ENCODE measurements around the gene LLGL2. TPM values are rescaled to one million over a fixed set of nuclear protein-coding genes. Genes with fewer than 3 reads are reported as not detected.

LLGL2 gene
- total and polyA plus RNA-seq, 2 donors = 10.6 to 15.1 TPM

DNA sequence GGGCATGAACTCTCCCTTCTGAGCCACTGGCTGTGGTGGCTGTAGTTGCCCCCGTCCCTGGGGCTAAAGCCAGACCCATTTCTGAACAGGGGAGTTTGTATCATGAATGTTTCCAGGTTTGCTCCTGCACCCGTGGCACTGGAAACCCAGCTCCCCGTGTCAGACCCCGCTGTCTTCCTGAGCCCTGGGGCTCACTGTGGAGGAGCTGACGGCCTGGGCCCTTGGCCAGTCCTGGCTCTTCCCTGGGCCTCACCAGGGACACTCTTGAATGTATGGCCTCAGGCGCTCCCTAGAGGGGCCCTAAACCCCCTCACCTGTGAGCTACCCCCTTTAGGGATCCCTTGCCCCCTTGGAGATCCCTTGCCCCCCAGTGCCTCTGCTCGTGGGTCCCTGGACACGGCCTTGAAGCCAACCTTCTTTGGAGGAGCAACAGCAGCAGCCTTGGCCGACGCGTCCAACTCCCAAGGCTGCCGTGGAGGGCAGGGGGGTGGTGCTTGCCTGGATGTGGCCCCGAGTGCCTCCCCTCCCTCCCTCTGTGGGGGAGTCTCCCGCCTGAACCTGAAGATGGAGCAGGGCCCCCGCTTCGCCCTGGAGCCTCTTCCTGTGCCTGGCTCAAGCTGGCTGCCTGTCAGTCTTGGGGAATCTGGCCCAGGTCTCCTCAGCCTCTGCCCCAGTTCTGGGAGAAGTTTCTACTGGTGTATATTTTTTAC, 26.0 kb upstream of the LLGL2 start:
- H3K36me3 ChIP-seq (ENCODE audit: insufficient read depth) = peaks cover 4% of the 10 kb centered on the region
- H3K4me1 ChIP-seq (ENCODE audit: insufficient read depth) = no peaks in the 10 kb centered on the region

GRCh38 chr17:75500419-75501216, 24.9 kb upstream of the LLGL2 start:
- Histone ChIP-seq H3K27ac (ENCODE audit: low read depth) (no peak overlapping the region), H3K4me3 (ENCODE audit: low read depth, low read length) (no peak overlapping the region), H3K36me3 (ENCODE audit: insufficient read depth) (peaks cover 4% of the 10 kb centered on the region), H3K4me1 (ENCODE audit: insufficient read depth) (no peaks in the 10 kb centered on the region)
- 88% methylated on average over 17 of the region's 17 CpGs for WGBS
- no peak for DNase-seq (ENCODE audit: extremely low spot score)

More for the DNA sequence above, 26.0 kb upstream of the LLGL2 start:
- DNase-seq (ENCODE audit: extremely low spot score) = no peak
- WGBS = 53% methylated on average over 16 of the region's 16 CpGs
- no peak overlapping the region for H3K27ac ChIP-seq (ENCODE audit: low read depth)
- H3K4me3 ChIP-seq (ENCODE audit: low read depth, low read length) = no peak overlapping the region

DNA sequence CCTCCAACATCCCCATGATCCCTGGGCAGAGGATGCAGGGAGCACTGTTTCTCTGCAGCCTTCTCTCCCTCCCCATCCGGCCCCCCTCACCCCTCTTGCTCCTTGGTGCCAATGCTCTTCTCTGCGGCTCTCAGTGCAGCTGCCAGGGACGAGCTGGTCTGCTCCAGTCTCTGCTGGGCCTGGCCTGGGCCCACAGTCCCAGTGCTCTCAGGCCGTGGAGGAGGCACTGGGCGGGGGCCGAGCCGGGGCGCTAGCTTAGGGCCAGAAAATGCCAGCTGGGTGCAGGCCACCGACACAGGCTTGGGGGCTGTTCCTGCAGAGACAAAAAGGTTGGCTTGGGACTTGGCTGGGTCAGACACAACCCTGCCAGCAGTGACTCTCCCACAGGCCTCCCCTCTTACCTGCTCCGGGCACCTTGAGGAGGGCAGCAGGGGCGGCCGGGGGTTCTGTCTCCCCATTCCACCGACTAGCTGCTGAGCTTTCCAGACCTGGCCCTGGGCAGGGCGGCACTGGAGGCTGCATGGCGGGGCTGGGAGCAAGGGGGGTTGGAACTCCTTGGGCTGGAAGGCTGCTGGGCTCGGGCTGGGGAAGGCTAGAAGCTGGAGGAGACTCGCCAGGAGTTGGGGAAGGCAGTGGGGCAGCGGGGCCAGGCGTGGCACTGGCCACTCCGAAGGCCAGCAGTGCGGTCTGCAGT, 24.0 kb upstream of the LLGL2 start:
- H3K4me3 ChIP-seq (ENCODE audit: low read depth, low read length) = no peak overlapping the region
- WGBS = 73% methylated on average over 21 of the region's 21 CpGs
- no peak for DNase-seq (ENCODE audit: extremely low spot score)
- peaks cover 4% of the 10 kb centered on the region for H3K36me3 ChIP-seq (ENCODE audit: insufficient read depth)
- no peak overlapping the region for H3K27ac ChIP-seq (ENCODE audit: low read depth)
- H3K4me1 ChIP-seq (ENCODE audit: insufficient read depth) = no peaks in the 10 kb centered on the region

DNA sequence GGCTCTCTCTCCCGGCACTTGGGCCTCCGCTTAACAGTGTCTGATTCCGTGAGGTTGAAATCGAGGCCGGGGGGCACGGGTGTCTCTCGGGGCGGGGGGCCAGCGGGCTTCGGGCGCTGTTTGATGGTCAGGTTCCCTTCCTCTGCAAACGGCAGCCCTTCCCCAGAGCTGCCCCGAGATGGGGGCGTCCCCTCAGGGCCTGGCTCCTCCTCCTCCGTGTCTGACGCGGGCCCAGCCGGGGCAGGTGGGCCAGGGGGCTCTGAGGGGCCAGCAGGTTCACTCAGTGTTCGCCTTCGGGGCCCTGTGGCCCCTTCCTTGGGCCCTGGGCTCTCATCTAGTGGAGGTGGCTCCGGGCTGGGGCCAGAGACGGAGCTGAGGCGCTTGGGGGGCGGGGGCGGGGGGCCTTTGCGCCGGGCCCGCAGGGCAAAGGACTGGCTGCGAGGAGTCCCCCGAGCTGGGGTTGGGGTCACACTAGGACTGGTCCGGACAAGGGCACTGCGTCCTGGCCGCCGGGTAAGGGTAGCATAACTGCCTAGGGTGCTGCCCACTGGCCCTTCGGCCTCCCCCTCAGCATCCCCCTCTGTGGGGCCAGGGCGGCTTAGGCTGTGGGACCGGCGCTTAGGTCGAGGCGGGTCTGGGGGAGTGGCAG, 23.3 kb upstream of the LLGL2 start:
- Histone ChIP-seq H3K36me3 (ENCODE audit: insufficient read depth) (no peaks in the 10 kb centered on the region), H3K27ac (ENCODE audit: low read depth) (no peak overlapping the region), H3K4me1 (ENCODE audit: insufficient read depth) (no peaks in the 10 kb centered on the region), H3K4me3 (ENCODE audit: low read depth, low read length) (no peak overlapping the region)
- 84% methylated on average over 40 of the region's 40 CpGs for WGBS
- DNase-seq (ENCODE audit: extremely low spot score) = no peak

DNA sequence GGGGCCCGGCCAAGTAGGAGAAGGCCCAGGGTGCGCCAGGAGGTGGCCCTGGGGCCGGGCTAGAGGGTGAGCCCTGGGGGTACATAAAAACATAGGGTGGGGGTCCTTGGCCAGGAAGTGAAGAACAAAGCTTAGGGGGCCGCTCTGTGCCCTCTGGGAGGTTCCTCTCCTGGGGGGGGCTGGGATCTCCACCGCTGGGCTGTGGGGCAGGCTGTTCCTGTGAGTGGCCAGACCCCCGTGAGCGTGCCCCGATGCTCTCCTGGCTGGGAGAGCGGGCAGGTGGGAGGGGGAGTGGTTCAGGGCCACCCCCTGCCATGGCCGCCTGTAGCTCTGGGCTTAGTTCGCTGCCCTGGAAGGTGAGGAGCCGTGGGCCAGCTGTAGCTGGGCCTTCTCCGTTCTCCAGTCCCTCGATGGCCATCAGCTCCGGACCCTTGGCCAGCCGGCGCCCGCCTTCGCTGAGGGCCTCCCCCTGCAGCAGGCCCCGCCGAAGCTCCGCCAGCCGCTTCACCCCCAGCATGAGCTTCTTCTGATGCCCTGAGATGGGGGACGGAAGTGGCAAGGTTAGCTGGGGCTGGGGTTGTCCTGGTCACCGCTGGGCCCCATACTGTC, 22.7 kb upstream of the LLGL2 start:
- no peaks in the 10 kb centered on the region for H3K36me3 ChIP-seq (ENCODE audit: insufficient read depth)
- no peak overlapping the region for H3K4me3 ChIP-seq (ENCODE audit: low read depth, low read length)
- WGBS = 89% methylated on average over 25 of the region's 25 CpGs
- H3K4me1 ChIP-seq (ENCODE audit: insufficient read depth) = no peaks in the 10 kb centered on the region
- no peak for DNase-seq (ENCODE audit: extremely low spot score)
- H3K27ac ChIP-seq (ENCODE audit: low read depth) = no peak overlapping the region

GRCh38 chr17:75503337-75503950, 22.1 kb upstream of the LLGL2 start:
- H3K27ac ChIP-seq (ENCODE audit: low read depth) = no peak overlapping the region
- no peaks in the 10 kb centered on the region for H3K4me1 ChIP-seq (ENCODE audit: insufficient read depth)
- no peak overlapping the region for H3K4me3 ChIP-seq (ENCODE audit: low read depth, low read length)
- DNase-seq (ENCODE audit: extremely low spot score) = no peak
- H3K36me3 ChIP-seq (ENCODE audit: insufficient read depth) = no peaks in the 10 kb centered on the region
- 81% methylated on average over 23 of the region's 23 CpGs for WGBS

DNA sequence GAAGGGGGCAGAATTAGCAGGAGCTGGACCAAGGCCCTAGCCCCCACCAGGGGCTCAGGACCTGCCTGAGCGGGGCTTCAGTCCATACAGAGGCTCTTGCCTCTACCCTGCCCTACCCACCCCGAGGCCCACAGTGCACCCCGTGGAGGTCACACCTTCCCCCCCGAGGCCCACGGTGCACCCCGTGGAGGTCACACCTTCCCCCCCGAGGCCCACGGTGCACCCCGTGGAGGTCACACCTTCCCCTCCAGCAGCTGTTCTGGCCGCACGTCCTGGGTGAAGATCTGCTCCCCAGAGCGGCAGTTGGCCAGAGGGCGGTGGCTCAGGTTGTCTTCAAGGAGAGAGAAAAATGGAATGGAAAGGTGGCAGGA, 21.5 kb upstream of the LLGL2 start:
- no peaks in the 10 kb centered on the region for H3K36me3 ChIP-seq (ENCODE audit: insufficient read depth)
- H3K27ac ChIP-seq (ENCODE audit: low read depth) = no peak overlapping the region
- H3K4me1 ChIP-seq (ENCODE audit: insufficient read depth) = no peaks in the 10 kb centered on the region
- H3K4me3 ChIP-seq (ENCODE audit: low read depth, low read length) = no peak overlapping the region
- WGBS = 73% methylated on average over 13 of the region's 13 CpGs
- DNase-seq (ENCODE audit: extremely low spot score) = no peak

GRCh38 chr17:75504347-75505151, 20.9 kb upstream of the LLGL2 start:
- H3K27ac ChIP-seq (ENCODE audit: low read depth) = no peak overlapping the region
- 78% methylated on average over 32 of the region's 32 CpGs for WGBS

DNA sequence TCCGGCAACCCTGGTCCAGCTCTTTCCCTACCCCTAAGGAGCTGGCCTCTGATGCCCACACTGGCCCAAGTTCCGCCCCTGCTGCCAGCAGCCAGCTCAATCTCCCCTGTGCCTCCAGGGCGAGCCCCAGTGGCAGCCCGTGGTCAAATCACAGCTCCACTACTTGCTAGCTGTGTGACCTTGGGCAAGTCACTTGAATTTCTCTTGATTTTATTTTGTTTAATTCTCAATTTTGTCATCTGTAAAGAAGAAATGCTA, 20.4 kb upstream of the LLGL2 start:
- no peaks in the 10 kb centered on the region for H3K36me3 ChIP-seq (ENCODE audit: insufficient read depth)
- no peak overlapping the region for H3K27ac ChIP-seq (ENCODE audit: low read depth)
- no peaks in the 10 kb centered on the region for H3K4me1 ChIP-seq (ENCODE audit: insufficient read depth)
- WGBS = 90% methylated on average over 4 of the region's 4 CpGs
- no peak for DNase-seq (ENCODE audit: extremely low spot score)
- H3K4me3 ChIP-seq (ENCODE audit: low read depth, low read length) = no peak overlapping the region

More at GRCh38 chr17:75504347-75505151, 20.9 kb upstream of the LLGL2 start:
- H3K4me3 ChIP-seq (ENCODE audit: low read depth, low read length) = no peak overlapping the region
- DNase-seq (ENCODE audit: extremely low spot score) = no peak
- no peaks in the 10 kb centered on the region for H3K4me1 ChIP-seq (ENCODE audit: insufficient read depth)
- no peaks in the 10 kb centered on the region for H3K36me3 ChIP-seq (ENCODE audit: insufficient read depth)

GRCh38 chr17:75505640-75506039, 19.9 kb upstream of the LLGL2 start:
- DNase-seq (ENCODE audit: extremely low spot score) = no peak
- Histone ChIP-seq H3K4me3 (ENCODE audit: low read depth, low read length) (no peak overlapping the region), H3K27ac (ENCODE audit: low read depth) (no peak overlapping the region), H3K4me1 (ENCODE audit: insufficient read depth) (no peaks in the 10 kb centered on the region), H3K36me3 (ENCODE audit: insufficient read depth) (no peaks in the 10 kb centered on the region)
- 87% methylated on average over 15 of the region's 15 CpGs for WGBS

- Histone ChIP-seq H3K4me3 (ENCODE audit: low read depth, low read length) (no peak overlapping the region), H3K4me1 (ENCODE audit: insufficient read depth) (no peaks in the 10 kb centered on the region), H3K27ac (ENCODE audit: low read depth) (no peak overlapping the region), H3K36me3 (ENCODE audit: insufficient read depth) (no peaks in the 10 kb centered on the region)
- no peak for DNase-seq (ENCODE audit: extremely low spot score)
- 90% methylated on average over 21 of the region's 21 CpGs for WGBS
Observed at GRCh38 chr17:75506134-75506533, 19.4 kb upstream of the LLGL2 start.

- DNase-seq (ENCODE audit: extremely low spot score) = no peak
- Histone ChIP-seq H3K27ac (ENCODE audit: low read depth) (no peak overlapping the region), H3K36me3 (ENCODE audit: insufficient read depth) (no peaks in the 10 kb centered on the region), H3K4me1 (ENCODE audit: insufficient read depth) (no peaks in the 10 kb centered on the region), H3K4me3 (ENCODE audit: low read depth, low read length) (no peak overlapping the region)
- 90% methylated on average over 20 of the region's 20 CpGs for WGBS
Observed at GRCh38 chr17:75506888-75507287, 18.6 kb upstream of the LLGL2 start.
